GM19372 (cell line): ENCODE measurements around the gene NKAP.
"Not testable (repeated sequence)": the region's sequence is repeated elsewhere in the genome, so short reads cannot be mapped to it uniquely, and the experiment has no call there.

Source experiments
- ATAC-seq: cut with Tn5 transposase; IDR thresholded peaks from one replicate; pipeline ENCODE4 v1.9.1; 2021; ENCODE audit warnings: mild to moderate bottlenecking, low read depth, moderate library complexity; ENCODE audit not compliant: unreplicated experiment

The NKAP gene

DNA sequence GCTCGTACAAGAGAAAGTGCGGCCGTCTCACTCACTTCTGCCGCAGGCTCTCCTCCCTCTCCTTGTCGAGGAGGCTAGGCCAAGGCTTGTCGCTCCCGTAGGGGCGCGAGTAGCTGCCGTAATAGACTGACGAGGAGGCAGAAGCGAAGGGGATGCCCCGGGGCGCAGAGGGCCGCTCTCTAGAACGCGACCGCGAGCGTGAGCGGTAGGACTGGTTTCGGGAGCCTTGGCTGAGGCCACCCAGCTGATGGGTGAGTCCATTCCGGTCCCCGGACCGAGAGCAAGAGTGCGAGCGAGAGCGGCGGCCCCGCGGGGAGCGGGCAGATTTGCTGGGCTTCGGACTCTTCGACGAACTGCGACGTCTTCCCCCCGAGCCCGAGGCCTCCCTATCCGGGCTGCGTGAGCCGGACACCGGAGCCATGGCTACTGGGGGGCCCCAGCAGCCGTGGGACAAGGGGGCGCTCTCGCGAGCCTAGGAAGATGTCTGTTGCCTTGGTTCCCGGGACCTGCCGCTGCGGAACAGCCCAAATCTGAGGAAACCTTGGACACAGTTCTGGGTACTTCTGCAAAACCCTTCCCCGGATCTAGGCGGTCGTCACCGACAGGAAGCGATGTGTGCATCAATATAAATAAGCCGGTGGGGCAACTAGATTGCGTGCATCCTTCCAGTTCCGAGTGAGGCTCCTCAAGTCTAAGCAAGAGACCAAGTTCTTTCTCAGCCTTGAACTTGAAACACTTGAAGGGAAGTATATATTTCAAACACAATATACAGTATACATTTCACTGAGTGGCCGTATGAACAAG is at the start of gene NKAP:
Gene NKAP, minus strand, starts transcription at position 567 of the 804 bp plus-strand sequence. Its CDS starts 146 bp downstream, at position 421.
- ATAC-seq = peak; percentile 80

DNA sequence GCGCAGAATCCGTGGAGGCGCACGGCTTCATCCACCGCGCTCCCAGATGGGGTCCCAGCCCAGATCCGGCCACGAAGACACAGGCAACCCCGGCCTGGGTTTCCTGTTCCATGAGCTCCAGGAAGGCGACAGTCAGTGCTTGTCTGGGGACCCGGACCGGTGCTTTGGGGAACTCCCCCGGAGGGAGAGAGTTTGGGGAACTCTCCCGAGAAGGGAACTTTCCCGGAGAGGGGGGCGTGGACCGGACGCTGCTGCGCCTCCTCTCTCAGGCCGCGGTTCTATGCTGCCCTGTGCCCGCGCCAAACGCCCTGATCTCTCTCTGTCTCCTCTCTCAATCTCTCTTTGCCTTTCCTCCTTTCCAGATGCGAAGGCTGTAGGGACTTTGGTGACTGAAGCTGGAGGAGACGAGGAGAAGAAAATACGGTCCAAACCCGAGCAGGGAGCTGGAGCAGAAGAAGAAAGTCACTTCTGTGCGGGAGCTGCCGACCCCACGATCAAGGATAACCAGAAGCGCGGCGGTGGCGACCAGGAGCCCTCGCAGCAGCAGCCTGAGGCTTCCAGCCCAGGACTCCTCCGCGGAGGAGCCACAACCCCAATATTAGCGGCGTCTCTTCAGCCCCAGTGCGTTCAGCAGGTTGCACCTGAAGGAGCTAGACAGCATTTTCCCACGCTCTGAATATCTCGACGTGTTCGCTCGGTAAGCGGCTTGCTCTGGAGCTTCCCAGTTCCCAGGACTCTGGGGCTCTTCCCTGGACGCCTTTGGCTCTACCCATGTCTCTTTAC is 47.6 kb upstream of the NKAP start:
- ATAC-seq = no peak

DNA sequence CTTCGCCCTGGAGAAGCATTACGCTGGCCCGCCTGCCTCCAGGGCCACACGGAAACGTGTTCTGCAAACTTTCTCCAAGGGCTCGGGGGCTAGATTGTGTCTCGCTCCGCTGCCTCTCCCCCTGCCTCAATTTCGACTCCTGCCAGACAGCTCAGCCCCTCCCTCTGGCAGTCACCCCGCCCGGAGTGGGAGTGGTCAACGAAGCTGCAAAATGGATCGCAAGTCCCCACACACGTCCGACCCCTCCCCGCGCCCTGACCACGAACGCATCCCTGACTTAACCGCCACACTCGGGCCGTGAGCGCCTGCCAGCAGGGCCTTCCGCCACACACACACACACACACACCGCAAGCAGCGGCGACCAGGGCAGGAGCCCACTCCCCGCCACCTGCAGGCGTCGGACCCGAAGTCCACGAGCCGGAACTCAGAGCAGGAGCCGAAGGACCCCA is 47.0 kb upstream of the NKAP start:
- no peak for ATAC-seq

DNA sequence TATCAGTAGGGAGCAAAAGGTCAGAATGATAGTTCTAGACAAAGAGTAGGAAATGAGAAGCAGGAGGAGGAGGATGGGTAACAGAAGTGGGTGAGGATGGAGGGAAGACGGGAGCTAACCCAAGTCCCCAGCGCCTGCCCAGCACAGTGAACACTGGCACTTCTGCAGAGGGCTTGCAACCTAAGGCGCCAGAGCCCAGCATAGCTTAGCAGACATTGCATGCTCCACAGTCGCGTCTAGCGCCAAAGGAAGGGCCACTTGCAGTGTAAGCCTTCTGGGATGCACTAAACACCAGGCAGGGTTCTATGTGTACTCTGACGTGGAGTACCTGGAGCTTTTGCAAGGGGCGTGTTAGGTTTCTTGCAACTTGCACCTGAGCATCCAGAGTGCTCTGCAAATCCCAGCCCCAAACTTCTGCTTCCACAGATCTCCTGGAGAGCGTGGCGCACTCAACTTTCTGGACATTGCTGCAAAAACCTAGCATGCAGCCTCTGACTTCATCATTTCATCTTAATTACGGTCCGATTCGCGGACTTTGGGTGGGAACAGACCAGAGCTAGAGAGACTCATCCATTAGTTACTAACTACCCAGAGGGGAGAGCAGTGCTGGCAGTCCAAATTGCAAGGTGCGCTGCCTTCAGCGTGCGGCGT is 46.5 kb upstream of the NKAP start:
- no peak for ATAC-seq

DNA sequence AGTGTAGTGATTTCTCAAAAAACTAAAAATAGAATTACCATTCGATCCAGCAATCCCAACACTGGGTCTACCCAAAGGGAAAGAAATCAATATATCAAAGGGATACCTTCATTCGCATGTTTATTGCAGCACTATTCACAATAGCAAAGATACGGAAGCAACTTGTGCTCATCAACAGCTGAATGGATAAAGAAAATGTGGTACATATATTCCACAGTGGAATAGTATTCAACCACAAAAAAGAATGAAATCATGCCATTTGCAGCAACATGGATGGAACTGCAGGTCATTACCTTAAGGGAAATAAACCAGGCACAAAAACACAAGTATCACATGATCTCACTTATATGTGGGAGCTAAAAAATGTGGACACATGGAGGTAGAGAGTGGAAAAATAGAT is 42.7 kb upstream of the NKAP start:
- no peak for ATAC-seq

DNA sequence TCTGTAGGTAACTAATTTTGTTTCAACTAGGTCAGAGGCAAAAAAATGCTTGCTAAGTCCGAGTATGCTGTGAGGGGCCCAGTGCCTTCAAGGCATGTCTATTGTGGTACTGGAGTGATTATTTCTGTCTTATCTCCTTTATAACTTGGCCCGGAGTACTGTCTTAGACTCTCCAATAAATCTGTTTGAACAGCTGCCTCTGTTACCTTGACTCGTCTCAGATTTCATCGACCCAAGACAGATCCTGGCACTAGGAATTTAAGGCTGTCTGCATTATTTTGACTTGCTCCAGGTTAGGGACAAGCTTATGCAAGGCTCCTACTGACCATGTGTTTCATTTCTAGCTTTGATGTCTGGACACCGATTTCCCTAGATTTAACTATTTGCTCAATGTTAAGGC is 41.1 kb upstream of the NKAP start:
- ATAC-seq = no peak

DNA sequence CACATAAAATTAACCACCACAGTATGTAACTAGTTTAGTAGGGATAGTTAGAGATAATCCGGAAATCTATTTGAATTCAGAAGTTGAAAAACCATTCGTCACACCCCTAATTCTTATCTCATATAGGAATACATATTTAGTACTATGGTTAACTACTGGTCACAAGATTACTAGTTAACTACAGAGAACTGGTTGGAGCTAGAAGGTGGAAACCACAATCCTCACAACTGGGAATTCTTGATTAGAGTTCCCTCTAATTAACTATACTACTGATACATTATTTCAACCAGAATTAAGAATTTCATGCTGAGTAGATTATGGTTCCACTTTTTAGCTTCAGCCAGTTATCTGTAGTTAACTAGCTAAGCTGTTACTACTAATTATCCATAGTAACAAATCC is 39.9 kb upstream of the NKAP start:
- ATAC-seq = no peak

DNA sequence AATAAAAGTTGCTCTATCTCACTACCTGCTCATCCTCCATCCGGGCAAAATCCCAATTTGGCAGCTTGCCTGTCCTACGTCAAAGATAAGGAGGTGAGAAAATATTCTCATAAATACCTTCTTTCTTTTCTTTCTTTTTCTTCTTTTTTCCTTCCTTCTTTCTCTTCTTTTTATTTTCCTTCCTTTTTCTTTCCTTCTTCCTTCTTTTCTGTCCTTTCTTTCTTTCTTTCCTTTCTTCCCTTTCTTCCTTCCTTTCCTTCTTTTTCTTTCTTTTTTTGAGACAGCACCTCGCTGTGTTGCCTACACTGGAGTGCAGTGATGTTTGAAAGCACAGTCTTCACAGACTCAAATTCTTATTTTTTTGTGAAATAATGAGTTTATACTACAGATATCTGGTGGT is 38.6 kb upstream of the NKAP start:
- no peak for ATAC-seq

DNA sequence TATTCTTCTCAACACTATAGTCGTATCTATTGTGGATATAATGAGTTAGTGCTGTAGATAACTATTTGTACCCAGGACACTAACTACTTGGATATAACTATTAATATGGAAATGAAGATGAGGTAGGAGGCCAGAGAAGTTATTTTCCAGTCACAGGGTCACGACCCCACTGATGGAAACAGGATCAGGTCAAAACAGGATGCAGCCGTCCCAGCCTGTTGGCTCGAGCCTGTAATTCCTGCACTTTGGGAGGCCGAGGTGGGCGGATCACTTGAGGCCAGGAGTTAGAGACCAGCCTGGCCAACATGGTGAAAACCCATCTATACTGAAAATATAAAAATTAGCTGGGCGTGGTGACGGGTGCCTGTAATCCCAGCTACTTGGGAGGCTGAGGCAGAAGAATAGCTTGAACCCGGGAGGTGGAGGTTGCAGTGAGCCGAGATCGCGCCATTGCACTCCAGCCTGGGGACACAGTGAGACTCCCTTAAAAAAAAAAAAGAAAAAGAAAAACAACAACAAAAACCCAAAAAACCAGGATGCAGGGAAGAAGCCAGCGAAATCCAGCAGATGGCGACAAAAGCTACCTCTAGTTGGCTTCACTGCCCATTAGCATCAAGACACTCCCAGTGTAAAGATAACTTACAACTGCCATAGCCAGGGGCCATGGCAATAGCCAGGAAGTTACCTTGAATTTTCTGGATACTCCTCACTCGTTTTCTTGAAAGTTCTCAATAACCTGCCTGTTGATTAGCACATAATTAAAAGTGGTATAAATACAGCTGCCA is 37.9 kb upstream of the NKAP start:
- ATAC-seq = no peak

DNA sequence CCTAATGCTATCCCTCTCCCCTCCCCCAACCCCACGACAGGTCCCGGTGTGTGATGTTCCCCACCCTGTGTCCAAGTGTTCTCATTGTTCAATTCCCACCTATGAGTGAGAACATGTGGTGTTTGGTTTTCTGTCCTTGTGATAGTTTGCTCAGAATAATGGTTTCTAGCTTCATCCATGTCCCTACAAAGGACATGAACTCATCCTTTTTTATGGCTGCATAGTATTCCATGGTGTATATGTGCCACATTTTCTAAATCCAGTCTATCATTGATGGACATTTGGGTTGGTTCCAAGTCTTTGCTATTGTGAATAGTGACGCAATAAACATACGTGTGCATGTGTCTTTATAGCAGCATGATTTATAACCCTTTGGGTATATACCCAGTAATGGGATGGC is 33.6 kb upstream of the NKAP start:
- ATAC-seq = not testable (repeated sequence)

DNA sequence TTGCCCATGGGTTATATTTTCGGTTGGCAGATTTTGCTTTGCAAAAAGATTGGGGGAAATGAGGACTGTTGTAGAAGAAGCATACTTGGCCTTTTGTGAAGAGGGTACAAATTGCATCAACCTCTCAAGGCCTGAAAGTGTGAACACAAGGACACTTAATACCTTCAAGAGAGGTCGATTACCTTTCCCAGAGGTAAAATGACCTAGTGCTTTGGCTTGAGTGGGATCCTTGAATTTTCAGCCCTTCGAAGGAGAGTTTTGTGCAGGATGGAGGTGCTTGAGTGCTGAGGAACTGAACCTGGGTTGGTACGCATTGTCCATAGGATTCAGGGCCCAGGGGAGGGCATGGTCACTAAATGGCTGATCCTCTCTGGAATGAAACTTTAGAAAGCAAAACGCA is 27.6 kb upstream of the NKAP start:
- ATAC-seq = no peak

DNA sequence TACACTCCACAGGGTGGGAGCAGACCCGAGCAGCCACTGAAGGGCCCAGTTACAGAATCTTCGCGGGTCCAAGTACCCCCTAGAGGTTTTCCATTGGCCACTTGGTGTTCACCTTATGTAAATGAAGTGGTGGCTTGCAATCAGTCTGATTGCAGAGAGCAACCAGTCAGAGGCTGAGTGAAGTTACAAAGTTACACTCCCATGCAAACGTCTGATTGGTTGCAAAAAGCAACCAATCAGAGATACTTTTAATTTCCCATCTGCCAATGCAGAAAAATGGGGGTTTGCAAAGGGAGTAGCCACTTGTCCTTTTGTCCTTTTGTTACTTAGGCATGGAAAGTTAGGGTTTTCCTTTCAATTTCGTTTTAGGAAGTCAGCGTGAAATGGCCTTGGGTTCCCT is 27.0 kb upstream of the NKAP start:
- no peak for ATAC-seq

DNA sequence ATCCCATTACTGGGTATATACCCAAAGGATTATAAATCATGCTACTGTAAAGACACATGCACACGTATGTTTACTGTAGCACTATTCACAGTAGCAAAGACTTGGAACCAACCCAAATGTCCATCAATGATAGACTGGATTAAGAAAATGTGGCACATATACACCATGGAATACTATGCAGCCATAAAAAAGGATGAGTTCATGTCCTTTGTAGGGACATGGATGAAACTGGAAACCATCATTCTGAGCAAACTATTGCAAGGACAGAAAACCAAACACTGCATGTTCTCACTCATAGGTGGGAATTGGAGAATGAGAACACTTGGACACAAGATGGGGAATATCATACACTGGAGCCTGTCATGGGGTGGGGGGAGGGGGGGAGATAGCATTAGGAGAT is 23.3 kb upstream of the NKAP start:
- ATAC-seq = not testable (repeated sequence)

DNA sequence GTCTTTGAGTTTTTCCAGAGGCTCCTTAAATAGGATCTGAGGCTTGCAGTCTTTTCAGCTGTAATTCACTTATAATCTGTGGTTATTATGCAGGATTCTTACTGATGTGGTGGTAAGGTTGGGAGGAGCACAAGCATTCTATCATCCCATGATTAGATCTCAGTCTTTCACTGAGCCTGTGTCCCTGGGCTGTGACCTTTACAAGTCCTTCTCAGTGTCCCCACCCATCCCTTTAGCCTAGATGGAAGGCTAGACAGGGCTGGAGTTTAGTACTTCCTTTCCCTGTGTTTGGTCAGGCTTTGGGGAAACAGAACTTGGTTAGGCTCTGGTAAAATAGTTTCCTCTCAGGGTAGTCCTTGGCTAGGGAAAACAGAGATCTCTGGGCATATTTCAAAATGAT is 17.1 kb upstream of the NKAP start:
- ATAC-seq = no peak

DNA sequence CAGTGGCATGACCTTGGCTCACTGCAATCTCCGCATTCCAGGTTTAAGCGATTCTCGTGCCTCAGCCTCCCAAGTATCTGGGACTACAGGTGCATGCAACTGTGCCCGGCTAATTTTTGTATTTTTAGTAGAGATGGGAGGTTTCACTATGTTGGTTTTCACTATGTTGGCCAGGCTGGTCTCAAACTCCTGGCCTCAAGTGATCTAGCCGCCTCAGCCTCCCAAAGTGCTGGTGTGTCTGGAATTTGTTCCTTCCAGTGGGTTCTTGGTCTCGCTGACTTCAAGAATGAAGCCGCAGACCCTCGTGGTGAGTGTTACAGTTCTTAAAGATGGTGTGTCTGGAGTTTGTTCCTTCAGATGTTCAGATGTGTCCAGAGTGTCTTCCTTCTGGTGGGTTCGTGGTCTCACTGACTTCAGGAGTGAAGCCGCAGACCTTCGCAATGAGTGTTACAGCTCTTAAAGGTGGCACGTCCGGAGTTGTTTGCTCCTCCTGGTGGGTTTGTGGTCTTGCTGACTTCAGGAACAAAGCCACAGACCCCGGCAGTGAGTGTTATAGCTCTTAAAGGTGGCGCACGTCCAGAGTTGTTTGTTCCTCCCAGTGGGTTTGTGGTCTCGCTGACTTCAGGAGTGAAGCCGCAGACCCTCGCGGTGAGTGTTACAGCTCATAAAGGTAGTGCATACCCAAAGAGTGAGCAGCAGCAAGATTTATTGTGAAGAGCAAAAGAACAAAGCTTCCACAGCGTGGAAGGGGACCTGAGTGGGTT is 12.4 kb upstream of the NKAP start:
- ATAC-seq = not testable (repeated sequence)

DNA sequence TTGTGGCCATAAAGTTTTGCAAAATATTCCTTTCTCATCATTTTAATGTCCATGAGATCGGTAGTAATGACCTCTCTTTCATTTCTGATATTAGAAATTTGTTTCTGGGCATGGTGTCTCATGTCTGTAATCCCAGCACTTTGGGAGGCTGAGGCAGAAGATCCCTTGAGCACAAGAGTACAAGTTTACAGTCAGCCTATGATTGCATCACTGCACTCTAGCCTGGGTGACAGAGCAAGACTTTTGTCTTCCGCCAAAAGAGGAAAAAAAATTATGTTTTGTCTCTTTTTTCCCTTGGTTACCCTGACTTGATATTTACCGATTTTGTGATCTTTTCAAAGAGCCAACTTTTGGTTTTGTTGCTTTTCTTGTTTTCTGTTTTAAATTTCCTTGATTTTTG is 10.8 kb upstream of the NKAP start:
- no peak for ATAC-seq

DNA sequence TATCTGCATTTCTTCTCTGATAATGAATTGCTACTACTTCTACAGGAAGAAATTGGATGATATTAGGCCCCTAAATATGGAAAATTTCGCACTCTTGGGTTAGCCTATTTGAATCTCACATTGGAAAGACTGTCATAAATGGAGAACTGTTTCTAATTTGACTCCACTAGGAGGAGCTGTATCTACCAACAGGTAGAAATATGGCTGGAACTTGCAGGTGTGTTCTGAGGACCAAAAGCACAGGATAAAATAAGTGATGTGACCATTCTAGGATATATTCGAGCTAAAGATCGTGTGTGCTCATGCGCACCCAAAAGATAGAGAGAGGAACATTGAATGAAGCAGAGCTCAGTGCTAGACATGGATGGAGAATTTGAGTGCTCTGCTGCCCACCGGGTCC is 4.8 kb upstream of the NKAP start:
- no peak for ATAC-seq

DNA sequence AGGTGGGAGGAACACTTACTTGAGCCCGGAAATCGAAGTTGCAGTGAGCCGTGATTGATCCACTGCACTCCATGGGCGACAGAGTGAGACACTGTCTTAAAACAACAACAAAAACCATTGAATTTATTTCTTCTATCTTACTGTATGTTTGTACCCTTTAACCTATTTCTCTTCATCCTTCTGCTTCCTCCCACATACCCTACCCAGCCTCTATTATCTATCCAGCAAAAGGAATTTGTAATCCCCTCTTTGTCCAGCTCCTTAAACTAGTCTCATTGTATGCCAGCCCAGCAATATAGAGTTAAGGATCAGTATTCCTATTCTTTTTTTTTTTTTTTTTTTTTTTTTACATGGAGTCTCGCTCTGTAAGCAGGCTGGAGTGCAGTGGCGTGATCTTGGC is 1.9 kb upstream of the NKAP start:
- ATAC-seq = no peak

DNA sequence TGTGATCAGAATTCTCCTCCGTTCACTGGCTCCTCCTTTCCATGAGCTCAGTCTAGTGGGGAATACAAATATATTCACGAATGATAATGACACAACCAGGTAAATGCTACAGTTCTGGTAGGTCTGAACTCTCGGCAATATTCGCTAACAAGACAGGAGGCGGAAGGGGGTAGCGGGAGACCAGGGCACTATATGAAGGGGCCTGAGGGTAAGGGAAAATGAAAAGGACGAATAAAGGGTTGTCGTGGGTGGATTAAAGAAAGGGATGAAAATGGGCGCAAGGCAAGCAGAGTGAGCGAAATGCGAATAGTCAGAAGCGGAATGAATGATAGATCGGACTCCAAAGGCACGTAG is 743 bp downstream of the NKAP start:
- ATAC-seq = peak; percentile 13
